ENCODE data around the gene PPID.
"Not testable (repeated sequence)": the region's sequence is repeated elsewhere in the genome, so short reads cannot be mapped to it uniquely, and the experiment has no call there.

DNA sequence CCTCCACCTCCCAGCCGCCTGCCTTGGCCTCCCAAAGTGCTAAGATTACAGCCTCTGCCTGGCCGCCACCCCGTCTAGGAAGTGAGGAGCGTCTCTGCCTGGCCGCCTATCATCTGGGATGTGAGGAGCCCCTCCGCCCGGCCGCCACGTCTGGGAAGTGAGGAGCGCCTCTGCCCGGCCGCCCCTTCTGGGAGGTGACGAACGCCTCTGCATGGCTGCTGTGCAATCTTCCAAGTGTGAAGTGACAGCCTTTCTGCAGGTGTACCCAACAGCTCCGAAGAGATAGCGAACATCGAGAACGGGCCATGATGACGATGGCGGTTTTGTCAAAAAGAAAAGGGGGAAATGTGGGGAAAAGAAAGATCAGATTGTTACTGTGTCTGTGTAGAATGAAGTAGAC is 36.3 kb upstream of the PPID start:
- TF ChIP-seq, protein P1, sequence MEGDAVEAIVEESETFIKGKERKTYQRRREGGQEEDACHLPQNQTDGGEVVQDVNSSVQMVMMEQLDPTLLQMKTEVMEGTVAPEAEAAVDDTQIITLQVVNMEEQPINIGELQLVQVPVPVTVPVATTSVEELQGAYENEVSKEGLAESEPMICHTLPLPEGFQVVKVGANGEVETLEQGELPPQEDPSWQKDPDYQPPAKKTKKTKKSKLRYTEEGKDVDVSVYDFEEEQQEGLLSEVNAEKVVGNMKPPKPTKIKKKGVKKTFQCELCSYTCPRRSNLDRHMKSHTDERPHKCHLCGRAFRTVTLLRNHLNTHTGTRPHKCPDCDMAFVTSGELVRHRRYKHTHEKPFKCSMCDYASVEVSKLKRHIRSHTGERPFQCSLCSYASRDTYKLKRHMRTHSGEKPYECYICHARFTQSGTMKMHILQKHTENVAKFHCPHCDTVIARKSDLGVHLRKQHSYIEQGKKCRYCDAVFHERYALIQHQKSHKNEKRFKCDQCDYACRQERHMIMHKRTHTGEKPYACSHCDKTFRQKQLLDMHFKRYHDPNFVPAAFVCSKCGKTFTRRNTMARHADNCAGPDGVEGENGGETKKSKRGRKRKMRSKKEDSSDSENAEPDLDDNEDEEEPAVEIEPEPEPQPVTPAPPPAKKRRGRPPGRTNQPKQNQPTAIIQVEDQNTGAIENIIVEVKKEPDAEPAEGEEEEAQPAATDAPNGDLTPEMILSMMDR (conservative IDR thresholded peaks at IDR 0.05) = not testable (repeated sequence)
- TF ChIP-seq EZH2 (IDR thresholded peaks at IDR 0.05; ENCODE audit: low read depth) = not testable (repeated sequence)
